HCT116 (cell line): ENCODE measurements around the gene BST1. TPM values are rescaled to one million over a fixed set of nuclear protein-coding genes. Genes with fewer than 3 reads are reported as not detected.

ENCODE experiments used
- ATAC-seq: fragments of 200-7000 bp; cut with Tn5 transposase; 2 replicates; pipeline ENCODE4 v1.9.1; 2020; ENCODE audit warnings: mild to moderate bottlenecking, moderate library complexity
- BruUV-seq: library from RNA; stranded (reverse); fragments of 400-500 nt; replicated peaks from 2 replicates; lab custom pipeline; 2021; lab: Mats Ljungman, UMichigan
- CTCF ChIA-PET: fragments of 300-600 bp; sonication (Branson Sonifier 250); formaldehyde crosslinking; loops from one replicate; lab custom pipeline; 2021; ENCODE audit warnings: antibody characterized with exemption; lab: Charles Lee
- POLR2A ChIA-PET: fragments of 300-600, 350-600 bp; sonication (Branson Sonifier 250); formaldehyde crosslinking; loops from one replicate; lab custom pipeline; 2021; ENCODE audit warnings: antibody characterized with exemption; lab: Charles Lee
- RAD21 ChIA-PET, 2 experiments: fragments of 300-600 bp; sonication (Branson Sonifier 250); formaldehyde crosslinking; loops; one replicate each; lab custom pipeline; 2023; ENCODE audit warnings: low total read pairs in 2 of 2; ENCODE audit not compliant: uncharacterized antibody in 2 of 2, unreplicated experiment in 2 of 2, low non-redundant PET in 1 of 2; lab: Charles Lee
- DNase-seq: peaks from one replicate; pipeline ENCODE4 v3.0.0-alpha.2; 2010; ENCODE audit warnings: low read depth, low spot score
- H2AFZ ChIP-seq: fragments of 200-600 bp; shearing (Covaris generic), sonication (generic); 2 replicates; pipeline ENCODE4 v1.6.1; 2017; ENCODE audit warnings: low read depth, mixed run types, mixed read lengths, antibody characterized with exemption, low read length; ENCODE audit not compliant: poor library complexity, severe bottlenecking
- H3K27ac ChIP-seq: 2 replicates; pipeline ENCODE4 v1.5.1; 2012; ENCODE audit warnings: low read depth, low read length
- H3K27me3 ChIP-seq: fragments of 200-600 bp; sonication (generic); 2 replicates; pipeline ENCODE4 v1.6.1; 2016; ENCODE audit warnings: mixed run types, low read length, mixed read lengths; ENCODE audit not compliant: insufficient read depth
- H3K36me3 ChIP-seq, 2 experiments: fragments of 200-500 bp in 1 of 2; fragments of 200-600 bp in 1 of 2; sonication (Bioruptor generic) in 1 of 2; sonication (generic) in 1 of 2; 2 replicates each; pipeline versions ENCODE4 v1.5.1 to v1.6.1; 2014 to 2016; ENCODE audit warnings: low read length in 2 of 2, inconsistent platforms in 1 of 2, mixed read lengths in 1 of 2, mixed run types in 1 of 2; ENCODE audit not compliant: insufficient read depth in 2 of 2, control insufficient read depth in 1 of 2
- H3K4me1 ChIP-seq, 2 experiments: fragments of 200-600 bp in 1 of 2; sonication (generic) in 1 of 2; 2 replicates each; pipeline versions ENCODE4 v1.5.1 to v1.6.1; 2012 to 2017; ENCODE audit warnings: low read length in 2 of 2, inconsistent platforms in 1 of 2, mild to moderate bottlenecking in 1 of 2, mixed read lengths in 1 of 2, mixed run types in 1 of 2, moderate library complexity in 1 of 2; ENCODE audit not compliant: insufficient read depth in 2 of 2, control insufficient read depth in 1 of 2
- H3K4me2 ChIP-seq: fragments of 200-600 bp; sonication (generic); 2 replicates; pipeline ENCODE4 v1.6.1; 2017; ENCODE audit warnings: mixed run types, low read length, mixed read lengths
- H3K4me3 ChIP-seq, 2 experiments: fragments of 200-600 bp in 1 of 2; sonication (generic) in 1 of 2; replicated peaks in 1 of 2; 2 replicates each; pipeline ENCODE4 v1.5.1; 2011 to 2016; ENCODE audit warnings: low read length in 2 of 2, control low read depth in 1 of 2, low read depth in 1 of 2, mild to moderate bottlenecking in 1 of 2, mixed read lengths in 1 of 2, mixed run types in 1 of 2
- H3K79me2 ChIP-seq: fragments of 200-600 bp; sonication (generic); 2 replicates; pipeline ENCODE4 v1.6.1; 2017; ENCODE audit warnings: mild to moderate bottlenecking, mixed run types, low read length, moderate library complexity, mixed read lengths; ENCODE audit not compliant: insufficient read depth
- H3K9ac ChIP-seq: fragments of 200-600 bp; sonication (generic); 2 replicates; pipeline ENCODE4 v1.6.1; 2016; ENCODE audit warnings: low read length, mixed read lengths
- H3K9me2 ChIP-seq: fragments of 200-600 bp; sonication (generic), shearing (Covaris generic); 2 replicates; pipeline ENCODE4 v1.6.1; 2017; ENCODE audit warnings: mixed run types, mild to moderate bottlenecking, moderate library complexity; ENCODE audit not compliant: insufficient read depth
- H3K9me3 ChIP-seq, 2 experiments: fragments of 200-500 bp in 1 of 2; fragments of 200-600 bp in 1 of 2; sonication (Bioruptor generic) in 1 of 2; sonication (generic) in 1 of 2; 2 replicates each; pipeline ENCODE4 v1.6.1; 2014 to 2017; ENCODE audit warnings: low read length in 2 of 2, mixed read lengths in 2 of 2, inconsistent platforms in 1 of 2, low read depth in 1 of 2, mild to moderate bottlenecking in 1 of 2, mixed run types in 1 of 2, moderate library complexity in 1 of 2; ENCODE audit not compliant: control insufficient read depth in 1 of 2, insufficient read depth in 1 of 2
- H4K20me1 ChIP-seq: fragments of 200-600 bp; sonication (generic), shearing (Covaris generic); 2 replicates; pipeline ENCODE4 v1.6.1; 2017; ENCODE audit warnings: mixed run types, mild to moderate bottlenecking, moderate library complexity; ENCODE audit not compliant: insufficient read depth
- ATF3 ChIP-seq: IDR thresholded peaks from 2 replicates; pipeline ENCODE4 v1.6.1; 2012
- CTCF ChIP-seq, 3 experiments: fragments of 200-600 bp in 1 of 3; sonication (generic) in 1 of 3; IDR thresholded peaks in 2 of 3; conservative IDR thresholded peaks in 1 of 3; 2 replicates each; pipeline ENCODE4 v1.5.1; 2012 to 2017; ENCODE audit warnings: low read depth in 2 of 3, low read length in 2 of 3, antibody characterized with exemption in 1 of 3, borderline replicate concordance in 1 of 3, control low read depth in 1 of 3, mild to moderate bottlenecking in 1 of 3, mixed read lengths in 1 of 3, mixed run types in 1 of 3, moderate library complexity in 1 of 3; ENCODE audit not compliant: insufficient read depth in 1 of 3
- POLR2A ChIP-seq: IDR thresholded peaks from 2 replicates; pipeline ENCODE4 v1.7.0; 2011; ENCODE audit warnings: borderline replicate concordance; ENCODE audit not compliant: insufficient read depth, insufficient read length; ENCODE audit errors: extremely low read depth
- SIN3A ChIP-seq: IDR thresholded peaks from 2 replicates; pipeline ENCODE4 v1.6.1; 2012; ENCODE audit warnings: low read depth
- SP1 ChIP-seq: IDR thresholded peaks from 2 replicates; pipeline ENCODE4 v1.6.1; 2012; ENCODE audit warnings: low read depth
- TCF7L2 ChIP-seq: IDR thresholded peaks from 2 replicates; pipeline ENCODE4 v1.7.0; 2011; ENCODE audit warnings: borderline replicate concordance, inconsistent platforms; ENCODE audit not compliant: insufficient read depth, insufficient read length; ENCODE audit errors: extremely low read depth
- YY1 ChIP-seq: IDR thresholded peaks from 2 replicates; pipeline ENCODE4 v1.6.1; 2011; ENCODE audit warnings: low read length, low read depth, moderate library complexity, mild to moderate bottlenecking; ENCODE audit not compliant: insufficient replicate concordance; ENCODE audit errors: extremely low read depth
- ZFX ChIP-seq: fragments of 450-650 bp; IDR thresholded peaks from 2 replicates; pipeline ENCODE4 v1.6.1; 2017
- ZNF274 ChIP-seq: fragments of 200-500 bp; sonication (Bioruptor generic); IDR thresholded peaks from 2 replicates; pipeline ENCODE4 v1.6.1; 2014; ENCODE audit warnings: mild to moderate bottlenecking, low read depth, low read length, inconsistent platforms
- intact Hi-C: fragments of 100-400 bp; cut with micrococcal nuclease; formaldehyde crosslinking; loops from 2 replicates; pipeline ENCODE4 v1.10.0; 2022
- total RNA-seq: library from RNA; stranded (reverse); gene quantifications from one replicate; pipeline ENCODE4 v1.2.1, GENCODE V29; 2021; ENCODE audit not compliant: unreplicated experiment

The BST1 gene
- total RNA-seq, 1 experiment from 2014 or later: 0.44 TPM

- Histone ChIP-seq H2AFZ (no peak overlapping the region), H3K9ac (no peak overlapping the region), H3K79me2 (no peaks in the 10 kb centered on the region), H3K4me2 (no peak overlapping the region), H3K9me2 (no peaks in the 10 kb centered on the region), H3K4me1 (no peaks in the 10 kb centered on the region), H3K27ac (no peak overlapping the region)
- DNase-seq (no peak), ATAC-seq (no peak)
- RAD21 ChIA-PET: no interaction called here
- BruUV-seq: no TSS peak
- intact Hi-C loops: no loop called here
- no peak for TF ChIP-seq POLR2A
- no peak for TF ChIP-seq ATF3
- TF ChIP-seq TCF7L2: no peak
- no peak for TF ChIP-seq ZFX
- no peak for TF ChIP-seq SP1
- TF ChIP-seq YY1: no peak
- TF ChIP-seq ZNF274: no peak
- TF ChIP-seq, all 23 proteins: peak for 0
- H3K36me3 ChIP-seq: no peaks in the 10 kb centered on the region
- H3K27me3 ChIP-seq: no peaks in the 10 kb centered on the region
- no peaks in the 10 kb centered on the region for H3K9me3 ChIP-seq
- H3K4me3 ChIP-seq: no peak overlapping the region
- ChIA-PET POLR2A (no interaction called here), CTCF (no interaction called here)
- H4K20me1 ChIP-seq: no peaks in the 10 kb centered on the region
These were observed 43.2 kb downstream of the BST1 start for GRCh38 chr4:15746110-15746509.

- Histone ChIP-seq H4K20me1 (no peaks in the 10 kb centered on the region), H3K4me1 (no peaks in the 10 kb centered on the region), H3K27me3 (no peaks in the 10 kb centered on the region), H3K9me3 (no peaks in the 10 kb centered on the region), H3K27ac (no peak overlapping the region), H3K79me2 (no peaks in the 10 kb centered on the region), H3K9me2 (no peaks in the 10 kb centered on the region), H2AFZ (no peak overlapping the region), H3K9ac (no peak overlapping the region), H3K4me2 (no peak overlapping the region), H3K4me3 (no peak overlapping the region), H3K36me3 (no peaks in the 10 kb centered on the region)
- ChIA-PET RAD21 (no interaction called here), CTCF (no interaction called here), POLR2A (no interaction called here)
- DNase-seq (no peak), ATAC-seq (peak; percentile 75)
- no TSS peak for BruUV-seq
- intact Hi-C loops: no loop called here
- TF ChIP-seq SIN3A (no peak), CTCF (IDR thresholded peaks at IDR 0.05 in 2 of 3, conservative IDR thresholded peaks at IDR 0.05 in 1 of 3; ENCODE audit: borderline replicate concordance in 1 of 3, insufficient read depth in 1 of 3, low read depth in 2 of 3, low read length in 2 of 3) (0 out of 6 replicates have a peak, but pooled peaks of 2 of the 3 experiments have one; percentile 11 to 13)
These were observed 46.1 kb downstream of the BST1 start for GRCh38 chr4:15749001-15749400.
